Muscle of leg (tissue), 16 donors: Measurements from ENCODE around the gene CYP4B1. TPM values are rescaled to one million over a fixed set of nuclear protein-coding genes. Genes with fewer than 3 reads are reported as not detected.
"Not testable (repeated sequence)": the region's sequence is repeated elsewhere in the genome, so short reads cannot be mapped to it uniquely, and the experiment has no call there.

ENCODE experiments used
- DNase-seq: peaks from one replicate; pipeline ENCODE4 v3.0.0; 2013
- H3K27ac ChIP-seq: one replicate; pipeline ENCODE4 v1.5.1; 2013; ENCODE audit warnings: mild to moderate bottlenecking, low read length, control low read depth
- H3K27me3 ChIP-seq: one replicate; pipeline ENCODE4 v1.6.1; 2013; ENCODE audit warnings: low read length; ENCODE audit not compliant: control insufficient read depth, insufficient read depth
- H3K36me3 ChIP-seq: one replicate; pipeline ENCODE4 v1.6.1; 2013; ENCODE audit warnings: low read length; ENCODE audit not compliant: control insufficient read depth, insufficient read depth
- H3K4me1 ChIP-seq: one replicate; pipeline ENCODE4 v1.6.1; 2013; ENCODE audit warnings: low read length; ENCODE audit not compliant: control insufficient read depth, insufficient read depth
- H3K4me3 ChIP-seq: one replicate; pipeline ENCODE4 v1.5.1; 2013; ENCODE audit warnings: low read length, control low read depth
- H3K9me3 ChIP-seq: replicated peaks from 2 replicates; pipeline ENCODE4 v1.6.1; 2013; ENCODE audit warnings: low read depth, low read length; ENCODE audit not compliant: control insufficient read depth
- WGBS: methylation state at CpG from one replicate; pipeline ENCODE4 v1.1.5; 2013; ENCODE audit warnings: missing lambda C conversion rate; ENCODE audit not compliant: insufficient coverage; 5-methylcytosine and 5-hydroxymethylcytosine counted together
- long read RNA-seq, 11 donors: transcript quantifications; one replicate each; lab custom pipeline, GENCODE V29; 2026
- polyA plus RNA-seq, 8 donors: library from polyadenylated mRNA; unstranded; fragments of 120-200 nt; gene quantifications; one replicate each; pipeline versions ENCODE4 v1.2.1 to v1.2.3, GENCODE V29; 2013; ENCODE audit warnings: inconsistent platforms in 1 of 8, low replicate concordance in 1 of 8; ENCODE audit not compliant: insufficient read length in 8 of 8, insufficient read depth in 1 of 8
- total RNA-seq: library from RNA; stranded (reverse); fragments of 120-200 nt; gene quantifications from one replicate; pipeline ENCODE4 v1.2.4, GENCODE V29; 2013

The CYP4B1 gene
- total RNA-seq (not detected), polyA plus RNA-seq (under 1 TPM in 5 of 8 donors, not detected in 3; 0.08 to 0.34 (median 0.25) TPM)
- long read RNA-seq, donor 1, result 0 reads
- long read RNA-seq, donor 2, result 0 reads
- long read RNA-seq, donor 3, result 0 reads
- long read RNA-seq, donor 4, result 0 reads
- long read RNA-seq, donor 5, result 0 reads
- long read RNA-seq, donor 6, result 0 reads
- long read RNA-seq, donor 7, result 0 reads
- long read RNA-seq, donor 8, result 0 reads
- long read RNA-seq, donor 9, result 0 reads
- long read RNA-seq, donor 10, result 0 reads
- long read RNA-seq, donor 11, result 0 reads

DNA sequence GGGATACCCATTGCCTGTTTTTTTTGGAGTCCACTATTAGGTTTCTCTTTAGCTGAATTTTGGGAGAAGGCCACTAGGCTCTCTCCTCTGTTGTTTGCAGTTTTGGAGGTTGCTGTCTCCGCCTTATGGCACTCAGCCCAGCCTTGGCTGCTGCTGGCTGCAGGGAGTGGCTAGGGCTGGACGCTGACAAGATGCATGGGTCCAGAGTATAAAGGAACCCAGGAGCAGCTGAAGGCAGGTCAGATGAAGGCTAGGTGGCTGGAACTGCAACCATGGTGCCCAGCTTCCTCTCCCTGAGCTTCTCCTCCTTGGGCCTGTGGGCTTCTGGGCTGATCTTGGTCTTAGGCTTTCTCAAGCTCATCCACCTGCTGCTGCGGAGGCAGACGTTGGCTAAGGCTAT is at the start of gene CYP4B1:
CYP4B1 (plus strand) TSS at position 237 of the 400 bp plus-strand sequence; CDS start at position 273, 36 bp downstream.
- DNase-seq, result peak; percentile 65
- H3K27me3 ChIP-seq, result no peaks in the 10 kb centered on the region
- H3K4me3 ChIP-seq, result no peak within 1 kb of the TSS
- no peaks in the 10 kb centered on the region for H3K36me3 ChIP-seq
- H3K9me3 ChIP-seq, result no peaks in the 10 kb centered on the region
- WGBS, result 13% methylated on average over 2 of the region's 4 CpGs
- no peaks in the 10 kb centered on the region for H3K4me1 ChIP-seq
- H3K27ac ChIP-seq, result no peak within 1 kb of the TSS

DNA sequence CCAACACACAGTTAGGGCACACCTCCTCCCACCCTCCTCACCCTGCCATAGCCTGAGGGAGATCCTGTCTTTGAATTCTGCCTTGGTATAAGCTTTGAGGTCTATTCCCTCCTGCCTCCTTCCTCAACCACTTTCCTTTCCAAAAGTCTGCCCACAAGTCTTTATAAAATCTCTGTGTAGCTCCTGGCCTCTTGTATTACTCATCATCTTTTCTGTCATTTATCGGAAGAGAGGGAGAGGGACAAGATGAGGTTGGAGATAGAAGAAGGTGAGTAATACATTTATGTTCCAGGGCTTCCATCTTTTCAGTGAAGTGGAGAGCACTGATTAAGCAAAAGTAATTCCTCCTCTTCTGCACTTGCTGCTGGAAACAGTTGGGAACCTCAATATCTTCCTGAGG is 49.4 kb upstream of the CYP4B1 start:
- WGBS, result no CpG with 5 or more reads among the region's 1 CpG
- DNase-seq, result no peak
- peaks cover 3% of the 10 kb centered on the region for H3K27me3 ChIP-seq
- H3K9me3 ChIP-seq, result no peaks in the 10 kb centered on the region
- H3K4me3 ChIP-seq, result no peak overlapping the region
- no peak overlapping the region for H3K27ac ChIP-seq
- H3K36me3 ChIP-seq, result no peaks in the 10 kb centered on the region
- H3K4me1 ChIP-seq, result no peaks in the 10 kb centered on the region

DNA sequence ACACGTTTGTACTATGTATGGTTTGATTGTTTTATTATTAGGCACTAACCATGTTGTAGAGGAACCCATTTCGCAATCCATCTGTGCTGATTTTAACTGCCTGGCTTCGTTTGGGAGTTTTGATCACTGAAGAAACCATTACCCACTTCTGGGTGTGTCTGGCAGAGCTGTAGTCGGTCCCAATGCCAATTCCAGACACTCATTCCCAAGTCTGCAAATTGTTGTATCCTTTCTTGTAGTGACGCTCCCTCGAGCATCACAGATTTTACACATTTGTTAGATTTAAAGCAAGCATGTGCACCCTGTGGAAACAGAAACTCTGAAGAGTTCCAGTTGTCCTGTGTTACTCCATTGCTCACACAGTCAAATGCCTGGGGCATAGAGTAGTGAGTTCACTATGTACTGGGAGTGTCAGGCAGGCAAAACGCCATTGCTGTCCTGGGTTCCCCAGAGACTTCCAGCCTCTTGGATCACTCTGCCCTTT is 48.9 kb upstream of the CYP4B1 start:
- H3K4me1 ChIP-seq, result no peaks in the 10 kb centered on the region
- no peak for DNase-seq
- 83% methylated on average over 3 of the region's 7 CpGs for WGBS
- no peaks in the 10 kb centered on the region for H3K36me3 ChIP-seq
- H3K4me3 ChIP-seq, result no peak overlapping the region
- H3K27me3 ChIP-seq, result peaks cover 3% of the 10 kb centered on the region
- H3K9me3 ChIP-seq, result no peaks in the 10 kb centered on the region
- no peak overlapping the region for H3K27ac ChIP-seq

DNA sequence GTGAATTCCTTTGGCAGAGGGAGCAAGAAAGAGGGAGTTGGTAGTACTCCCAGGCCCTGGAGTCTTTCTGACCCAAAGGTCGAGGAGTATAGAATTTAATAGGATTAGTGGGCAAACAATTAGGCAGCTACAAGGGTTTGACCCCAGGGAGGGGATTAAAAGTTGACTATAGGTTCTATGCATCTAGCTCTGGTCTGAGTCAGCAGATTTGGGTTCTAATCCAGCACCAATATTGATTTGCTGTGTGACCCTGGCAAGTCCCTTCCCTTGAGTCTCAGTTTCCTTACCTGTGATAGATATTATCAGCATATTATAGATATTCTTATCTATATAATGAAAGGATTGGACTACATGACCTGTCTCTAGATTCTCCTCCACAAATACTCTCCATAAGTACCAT is 44.9 kb upstream of the CYP4B1 start:
- no peak overlapping the region for H3K27ac ChIP-seq
- no peaks in the 10 kb centered on the region for H3K4me1 ChIP-seq
- no peak overlapping the region for H3K4me3 ChIP-seq
- no peaks in the 10 kb centered on the region for H3K9me3 ChIP-seq
- no peaks in the 10 kb centered on the region for H3K36me3 ChIP-seq
- WGBS, result no CpG with 5 or more reads among the region's 1 CpG
- no peak for DNase-seq
- H3K27me3 ChIP-seq, result peaks cover 3% of the 10 kb centered on the region

DNA sequence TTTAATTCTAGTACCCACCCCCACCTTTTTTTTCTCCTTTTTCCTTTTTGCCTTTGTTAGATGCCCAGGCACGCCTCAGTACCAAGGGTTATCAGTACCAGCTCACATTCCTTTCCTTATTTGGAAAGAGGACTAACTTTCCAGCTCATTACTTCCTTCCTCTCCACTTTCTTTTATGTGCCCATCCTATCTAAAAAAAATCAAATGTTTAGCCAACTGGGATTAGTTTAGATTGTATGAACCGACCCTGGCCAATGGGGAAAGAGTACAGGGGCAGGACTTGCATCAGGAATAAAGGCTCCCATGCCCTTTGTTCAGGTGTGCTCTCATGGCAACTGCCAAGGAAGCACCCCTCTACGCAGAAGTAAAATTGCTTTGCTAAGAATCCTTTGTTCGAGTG is 44.1 kb upstream of the CYP4B1 start:
- H3K4me3 ChIP-seq, H3K36me3 ChIP-seq, DNase-seq, H3K27ac ChIP-seq, H3K27me3 ChIP-seq, H3K9me3 ChIP-seq, H3K4me1 ChIP-seq: not testable (repeated sequence)
- 72% methylated on average over 4 of the region's 4 CpGs for WGBS

DNA sequence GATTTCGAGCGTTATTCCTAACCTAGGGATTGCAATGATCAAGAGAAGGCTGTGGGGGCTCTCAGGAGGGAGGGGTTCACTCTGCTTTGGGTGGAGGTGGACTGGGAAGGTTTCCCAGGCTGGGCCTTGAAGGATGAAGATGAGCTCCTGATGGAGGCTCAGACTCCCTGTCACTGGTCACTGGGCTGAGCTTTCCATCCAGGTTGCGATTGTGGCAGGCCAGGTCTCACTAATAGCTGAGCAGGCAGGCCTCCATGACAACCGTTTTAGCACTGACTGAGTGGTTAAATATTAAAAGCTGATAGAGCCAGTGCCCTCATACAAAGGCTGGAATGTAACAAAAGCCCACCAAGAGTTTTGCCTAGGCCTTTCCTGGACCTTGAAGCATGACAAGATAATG is 43.7 kb upstream of the CYP4B1 start:
- Histone ChIP-seq H3K27ac (no peak overlapping the region), H3K4me1 (no peaks in the 10 kb centered on the region), H3K27me3 (peaks cover 3% of the 10 kb centered on the region), H3K4me3 (no peak overlapping the region), H3K36me3 (no peaks in the 10 kb centered on the region), H3K9me3 (no peaks in the 10 kb centered on the region)
- WGBS, result 63% methylated on average over 4 of the region's 4 CpGs
- DNase-seq, result no peak

DNA sequence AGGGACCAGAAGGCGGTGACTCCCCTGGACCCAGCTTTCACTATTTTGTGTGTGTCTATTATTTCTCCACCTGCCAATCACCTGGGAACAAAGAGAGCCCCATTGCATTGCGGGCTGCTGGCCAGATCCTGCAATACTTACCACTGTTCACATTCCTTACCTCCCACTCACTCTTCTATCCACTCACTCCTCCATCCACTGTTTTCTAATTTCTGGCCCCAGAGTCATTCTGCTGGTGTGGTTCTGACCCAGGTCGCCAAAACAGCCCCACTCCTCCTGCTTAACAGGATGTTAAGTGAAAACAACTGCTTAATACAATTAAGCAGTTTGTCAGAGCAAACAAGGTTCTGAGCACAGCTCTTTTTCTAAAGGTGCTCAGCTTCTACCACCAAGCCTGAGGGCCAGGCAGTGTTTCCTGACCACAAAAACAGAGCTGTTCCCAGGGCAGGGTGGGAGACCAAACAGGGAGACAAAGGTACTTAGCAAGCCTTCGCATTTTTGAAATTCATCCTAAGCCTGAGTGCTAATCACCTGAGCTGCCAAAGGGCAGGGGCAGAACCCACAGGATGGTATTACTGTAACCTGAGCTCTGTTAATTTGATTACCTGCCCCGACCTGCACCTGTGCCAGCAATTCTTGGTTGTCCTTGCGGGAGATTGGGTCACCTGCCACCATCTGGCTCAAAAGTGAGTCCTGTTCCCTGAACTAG is 41.4 kb upstream of the CYP4B1 start:
- no peaks in the 10 kb centered on the region for H3K4me1 ChIP-seq
- no peak overlapping the region for H3K4me3 ChIP-seq
- no peaks in the 10 kb centered on the region for H3K27me3 ChIP-seq
- H3K36me3 ChIP-seq, result no peaks in the 10 kb centered on the region
- no peak for DNase-seq
- WGBS, result 19% methylated on average over 4 of the region's 6 CpGs
- H3K27ac ChIP-seq, result no peak overlapping the region
- no peaks in the 10 kb centered on the region for H3K9me3 ChIP-seq

DNA sequence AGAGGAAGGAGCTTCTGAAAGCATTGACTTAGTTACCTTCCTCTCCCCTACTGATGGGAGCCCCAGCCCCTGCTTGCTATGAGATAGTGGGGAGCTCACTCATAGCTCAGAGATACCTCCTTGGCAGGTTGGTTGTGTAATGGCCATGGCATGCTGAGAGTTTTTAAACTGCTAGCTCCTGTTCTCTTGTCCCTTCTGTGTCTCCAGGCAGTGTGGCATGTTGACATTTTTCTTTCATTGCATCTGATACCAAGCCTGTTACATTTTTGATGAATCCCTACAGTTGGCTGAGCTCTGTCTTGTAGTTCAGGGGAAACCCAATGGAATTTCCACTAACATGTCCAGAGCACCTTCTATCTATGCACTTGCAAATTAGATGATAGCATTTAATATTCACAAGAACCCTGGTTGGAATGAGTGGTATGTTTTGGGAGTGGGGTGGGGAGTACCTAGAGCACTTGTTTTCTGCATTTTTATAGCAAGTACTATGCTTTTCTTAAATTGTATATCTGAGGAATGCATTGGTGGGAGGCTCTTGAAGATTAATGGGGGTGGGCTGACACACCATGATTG is 40.8 kb upstream of the CYP4B1 start:
- H3K27me3 ChIP-seq, result no peaks in the 10 kb centered on the region
- no peaks in the 10 kb centered on the region for H3K36me3 ChIP-seq
- no peaks in the 10 kb centered on the region for H3K4me1 ChIP-seq
- H3K9me3 ChIP-seq, result no peaks in the 10 kb centered on the region
- H3K4me3 ChIP-seq, result no peak overlapping the region
- no peak overlapping the region for H3K27ac ChIP-seq
- no peak for DNase-seq

DNA sequence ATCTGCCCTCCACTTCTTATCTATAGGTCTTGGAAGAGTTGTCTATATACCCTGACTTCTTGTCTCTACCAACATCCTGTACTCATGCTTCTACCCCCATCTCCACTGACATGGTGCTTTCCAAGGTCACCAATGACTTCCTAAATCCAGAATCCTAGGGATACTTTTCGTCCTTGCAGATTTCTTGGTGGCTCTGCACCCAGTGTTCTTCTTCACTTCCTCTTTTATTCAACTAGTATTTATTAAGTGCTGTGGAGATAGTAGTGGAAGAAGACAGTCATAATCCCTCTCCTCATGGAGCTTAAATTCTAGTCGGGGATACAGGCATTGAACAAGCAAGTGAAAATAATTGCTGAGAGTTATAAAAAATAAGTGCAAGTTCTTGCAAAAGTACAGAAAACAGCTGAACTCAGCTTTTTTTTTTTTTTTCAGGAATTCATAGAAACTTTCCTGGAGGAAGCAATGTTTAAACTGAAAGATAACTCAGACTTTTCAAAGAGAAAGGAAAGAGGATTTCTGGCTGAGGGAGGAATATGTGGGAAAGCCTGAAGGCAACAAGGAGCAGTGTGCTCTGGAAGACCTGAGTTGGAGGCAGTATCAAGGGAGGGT is 38.2 kb upstream of the CYP4B1 start:
- no peaks in the 10 kb centered on the region for H3K9me3 ChIP-seq
- no peaks in the 10 kb centered on the region for H3K4me1 ChIP-seq
- H3K4me3 ChIP-seq, result no peak overlapping the region
- H3K36me3 ChIP-seq, result no peaks in the 10 kb centered on the region
- H3K27ac ChIP-seq, result no peak overlapping the region
- DNase-seq, result no peak
- WGBS, result no CpG with 5 or more reads among the region's 2 CpGs
- peaks cover 3% of the 10 kb centered on the region for H3K27me3 ChIP-seq

DNA sequence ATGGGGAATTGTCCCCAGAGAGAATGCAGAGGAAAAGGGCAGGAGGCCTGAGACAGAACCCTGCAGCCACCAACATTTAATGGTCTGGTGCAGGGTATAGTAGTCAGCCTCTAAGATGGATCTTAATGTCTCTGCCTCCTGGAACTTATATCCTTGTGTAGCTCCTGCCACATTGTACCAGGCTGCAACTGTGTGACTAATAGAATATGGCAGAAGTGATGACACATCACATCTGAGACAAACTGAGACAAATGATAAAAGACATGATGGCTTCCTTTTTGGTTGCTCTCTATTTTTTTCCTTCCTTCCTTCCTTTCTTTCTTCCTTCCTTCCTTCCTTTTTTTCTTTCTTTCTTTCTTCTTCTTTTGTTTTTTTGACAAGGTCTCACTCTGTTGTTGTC is 37.1 kb upstream of the CYP4B1 start:
- no peak overlapping the region for H3K27ac ChIP-seq
- no peaks in the 10 kb centered on the region for H3K4me1 ChIP-seq
- H3K36me3 ChIP-seq, result no peaks in the 10 kb centered on the region
- no peaks in the 10 kb centered on the region for H3K9me3 ChIP-seq
- no peak overlapping the region for H3K4me3 ChIP-seq
- DNase-seq, result no peak
- H3K27me3 ChIP-seq, result peaks cover 3% of the 10 kb centered on the region
